B cell (primary cell): Measurements from ENCODE around the gene FHIT.

Experiments
- EZH2 ChIP-seq: IDR thresholded peaks from 2 replicates; pipeline ENCODE4 v1.6.1; 2012; ENCODE audit warnings: borderline replicate concordance, low read depth, mild to moderate bottlenecking, moderate library complexity, low read length; ENCODE audit not compliant: insufficient read depth, poor library complexity, severe bottlenecking
- TF ChIP-seq, protein P1 (sequence below): fragments of 200-600 bp; IDR thresholded peaks from one replicate; pipeline ENCODE4 v1.8.0; 2022; ENCODE audit warnings: antibody characterized with exemption, mild to moderate bottlenecking

DNA sequence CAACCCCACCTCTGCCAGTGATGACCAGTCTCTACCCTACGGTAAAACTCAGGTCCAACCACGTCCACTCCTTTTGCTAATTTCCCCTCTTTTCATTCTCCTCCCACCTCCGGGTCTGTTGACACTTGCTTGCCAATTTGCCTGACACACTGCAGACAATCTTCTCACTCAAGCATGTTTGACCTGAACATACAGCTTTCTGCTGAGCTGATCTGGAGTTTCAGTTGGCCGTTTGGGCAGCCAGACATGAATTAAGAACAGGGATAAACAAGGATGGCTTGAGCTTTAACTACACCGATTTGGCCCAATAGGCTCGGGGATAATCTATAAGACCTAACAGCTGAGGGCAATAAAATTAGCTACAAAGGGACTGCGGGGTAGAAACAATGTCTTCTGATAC is 1442.8 kb downstream of the FHIT start:
- TF ChIP-seq, protein P1, sequence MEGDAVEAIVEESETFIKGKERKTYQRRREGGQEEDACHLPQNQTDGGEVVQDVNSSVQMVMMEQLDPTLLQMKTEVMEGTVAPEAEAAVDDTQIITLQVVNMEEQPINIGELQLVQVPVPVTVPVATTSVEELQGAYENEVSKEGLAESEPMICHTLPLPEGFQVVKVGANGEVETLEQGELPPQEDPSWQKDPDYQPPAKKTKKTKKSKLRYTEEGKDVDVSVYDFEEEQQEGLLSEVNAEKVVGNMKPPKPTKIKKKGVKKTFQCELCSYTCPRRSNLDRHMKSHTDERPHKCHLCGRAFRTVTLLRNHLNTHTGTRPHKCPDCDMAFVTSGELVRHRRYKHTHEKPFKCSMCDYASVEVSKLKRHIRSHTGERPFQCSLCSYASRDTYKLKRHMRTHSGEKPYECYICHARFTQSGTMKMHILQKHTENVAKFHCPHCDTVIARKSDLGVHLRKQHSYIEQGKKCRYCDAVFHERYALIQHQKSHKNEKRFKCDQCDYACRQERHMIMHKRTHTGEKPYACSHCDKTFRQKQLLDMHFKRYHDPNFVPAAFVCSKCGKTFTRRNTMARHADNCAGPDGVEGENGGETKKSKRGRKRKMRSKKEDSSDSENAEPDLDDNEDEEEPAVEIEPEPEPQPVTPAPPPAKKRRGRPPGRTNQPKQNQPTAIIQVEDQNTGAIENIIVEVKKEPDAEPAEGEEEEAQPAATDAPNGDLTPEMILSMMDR, result no peak
- no peak for TF ChIP-seq EZH2
